Measurements from ENCODE around the gene OXSR1.

- TF ChIP-seq EGR1 (IDR thresholded peaks at IDR 0.05; ENCODE audit: low read depth in 2 of 2) (no peak), FOXA1 (IDR thresholded peaks at IDR 0.05) (no peak), TAF1 (conservative IDR thresholded peaks at IDR 0.05) (no peak), GABPA (IDR thresholded peaks at IDR 0.05 in 1 of 2, conservative IDR thresholded peaks at IDR 0.05 in 1 of 2) (no peak), JUND (IDR thresholded peaks at IDR 0.05) (no peak), RAD21 (IDR thresholded peaks at IDR 0.05) (no peak)
- TF ChIP-seq, protein P1, sequence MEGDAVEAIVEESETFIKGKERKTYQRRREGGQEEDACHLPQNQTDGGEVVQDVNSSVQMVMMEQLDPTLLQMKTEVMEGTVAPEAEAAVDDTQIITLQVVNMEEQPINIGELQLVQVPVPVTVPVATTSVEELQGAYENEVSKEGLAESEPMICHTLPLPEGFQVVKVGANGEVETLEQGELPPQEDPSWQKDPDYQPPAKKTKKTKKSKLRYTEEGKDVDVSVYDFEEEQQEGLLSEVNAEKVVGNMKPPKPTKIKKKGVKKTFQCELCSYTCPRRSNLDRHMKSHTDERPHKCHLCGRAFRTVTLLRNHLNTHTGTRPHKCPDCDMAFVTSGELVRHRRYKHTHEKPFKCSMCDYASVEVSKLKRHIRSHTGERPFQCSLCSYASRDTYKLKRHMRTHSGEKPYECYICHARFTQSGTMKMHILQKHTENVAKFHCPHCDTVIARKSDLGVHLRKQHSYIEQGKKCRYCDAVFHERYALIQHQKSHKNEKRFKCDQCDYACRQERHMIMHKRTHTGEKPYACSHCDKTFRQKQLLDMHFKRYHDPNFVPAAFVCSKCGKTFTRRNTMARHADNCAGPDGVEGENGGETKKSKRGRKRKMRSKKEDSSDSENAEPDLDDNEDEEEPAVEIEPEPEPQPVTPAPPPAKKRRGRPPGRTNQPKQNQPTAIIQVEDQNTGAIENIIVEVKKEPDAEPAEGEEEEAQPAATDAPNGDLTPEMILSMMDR (IDR thresholded peaks at IDR 0.05; ENCODE audit: low read depth, low read length, missing input control), result no peak
- TF ChIP-seq, protein P2, sequence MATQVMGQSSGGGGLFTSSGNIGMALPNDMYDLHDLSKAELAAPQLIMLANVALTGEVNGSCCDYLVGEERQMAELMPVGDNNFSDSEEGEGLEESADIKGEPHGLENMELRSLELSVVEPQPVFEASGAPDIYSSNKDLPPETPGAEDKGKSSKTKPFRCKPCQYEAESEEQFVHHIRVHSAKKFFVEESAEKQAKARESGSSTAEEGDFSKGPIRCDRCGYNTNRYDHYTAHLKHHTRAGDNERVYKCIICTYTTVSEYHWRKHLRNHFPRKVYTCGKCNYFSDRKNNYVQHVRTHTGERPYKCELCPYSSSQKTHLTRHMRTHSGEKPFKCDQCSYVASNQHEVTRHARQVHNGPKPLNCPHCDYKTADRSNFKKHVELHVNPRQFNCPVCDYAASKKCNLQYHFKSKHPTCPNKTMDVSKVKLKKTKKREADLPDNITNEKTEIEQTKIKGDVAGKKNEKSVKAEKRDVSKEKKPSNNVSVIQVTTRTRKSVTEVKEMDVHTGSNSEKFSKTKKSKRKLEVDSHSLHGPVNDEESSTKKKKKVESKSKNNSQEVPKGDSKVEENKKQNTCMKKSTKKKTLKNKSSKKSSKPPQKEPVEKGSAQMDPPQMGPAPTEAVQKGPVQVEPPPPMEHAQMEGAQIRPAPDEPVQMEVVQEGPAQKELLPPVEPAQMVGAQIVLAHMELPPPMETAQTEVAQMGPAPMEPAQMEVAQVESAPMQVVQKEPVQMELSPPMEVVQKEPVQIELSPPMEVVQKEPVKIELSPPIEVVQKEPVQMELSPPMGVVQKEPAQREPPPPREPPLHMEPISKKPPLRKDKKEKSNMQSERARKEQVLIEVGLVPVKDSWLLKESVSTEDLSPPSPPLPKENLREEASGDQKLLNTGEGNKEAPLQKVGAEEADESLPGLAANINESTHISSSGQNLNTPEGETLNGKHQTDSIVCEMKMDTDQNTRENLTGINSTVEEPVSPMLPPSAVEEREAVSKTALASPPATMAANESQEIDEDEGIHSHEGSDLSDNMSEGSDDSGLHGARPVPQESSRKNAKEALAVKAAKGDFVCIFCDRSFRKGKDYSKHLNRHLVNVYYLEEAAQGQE (IDR thresholded peaks at IDR 0.05), result no peak
Measured at GRCh38 chr3:38122712-38123290, 42.5 kb upstream of the OXSR1 start.

Measured in liver (tissue), 3 donors.